Astrocyte of the cerebellum (primary cell): Measurements from ENCODE around the gene TLDC2.

Source experiments
- DNase-seq: peaks from one replicate; pipeline ENCODE4 v3.0.0-alpha.2; 2011; ENCODE audit warnings: low read depth
- H3K4me3 ChIP-seq: 2 replicates; pipeline ENCODE4 v1.5.1; 2011; ENCODE audit warnings: mild to moderate bottlenecking, low read depth, low read length, moderate library complexity
- in situ Hi-C: cut with HindIII; loops from 2 replicates; pipeline ENCODE4 v1.10.0; 2017; ENCODE audit warnings: low sequenced_read_pairs
- TF ChIP-seq, protein P1 (sequence below): IDR thresholded peaks from 2 replicates; pipeline ENCODE4 v1.5.1; 2012; ENCODE audit warnings: low read length, low read depth, moderate library complexity, mild to moderate bottlenecking; ENCODE audit errors: missing control alignments

Gene TLDC2

DNA sequence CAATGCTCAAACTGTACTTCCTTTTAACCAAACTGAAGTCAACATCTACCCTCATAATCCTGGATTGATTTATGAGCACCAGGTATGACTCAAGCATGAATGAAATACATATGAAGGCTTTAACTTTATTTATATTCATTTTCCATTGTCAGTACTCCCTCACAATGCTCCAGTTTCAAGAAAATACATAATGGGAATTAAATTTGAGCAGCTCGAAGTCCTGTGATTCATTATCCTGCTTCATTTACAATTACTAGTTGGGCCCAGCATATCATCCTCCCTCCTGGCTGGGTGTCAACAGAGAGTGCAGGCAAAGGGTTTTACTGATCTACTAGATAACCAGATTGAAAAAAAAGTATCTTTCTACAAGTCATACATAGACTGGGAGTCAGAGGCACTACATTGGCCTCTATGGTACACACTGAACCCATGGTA lies 65.5 kb downstream of the TLDC2 start:
- no peak overlapping the region for H3K4me3 ChIP-seq
- in situ Hi-C loops = no loop called here
- TF ChIP-seq, protein P1, sequence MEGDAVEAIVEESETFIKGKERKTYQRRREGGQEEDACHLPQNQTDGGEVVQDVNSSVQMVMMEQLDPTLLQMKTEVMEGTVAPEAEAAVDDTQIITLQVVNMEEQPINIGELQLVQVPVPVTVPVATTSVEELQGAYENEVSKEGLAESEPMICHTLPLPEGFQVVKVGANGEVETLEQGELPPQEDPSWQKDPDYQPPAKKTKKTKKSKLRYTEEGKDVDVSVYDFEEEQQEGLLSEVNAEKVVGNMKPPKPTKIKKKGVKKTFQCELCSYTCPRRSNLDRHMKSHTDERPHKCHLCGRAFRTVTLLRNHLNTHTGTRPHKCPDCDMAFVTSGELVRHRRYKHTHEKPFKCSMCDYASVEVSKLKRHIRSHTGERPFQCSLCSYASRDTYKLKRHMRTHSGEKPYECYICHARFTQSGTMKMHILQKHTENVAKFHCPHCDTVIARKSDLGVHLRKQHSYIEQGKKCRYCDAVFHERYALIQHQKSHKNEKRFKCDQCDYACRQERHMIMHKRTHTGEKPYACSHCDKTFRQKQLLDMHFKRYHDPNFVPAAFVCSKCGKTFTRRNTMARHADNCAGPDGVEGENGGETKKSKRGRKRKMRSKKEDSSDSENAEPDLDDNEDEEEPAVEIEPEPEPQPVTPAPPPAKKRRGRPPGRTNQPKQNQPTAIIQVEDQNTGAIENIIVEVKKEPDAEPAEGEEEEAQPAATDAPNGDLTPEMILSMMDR = no peak
- no peak for DNase-seq
